ENCODE data around the gene CFAP126.
"Not testable (repeated sequence)": the region's sequence is repeated elsewhere in the genome, so short reads cannot be mapped to it uniquely, and the experiment has no call there.

CFAP126 gene

GRCh38 chr1:161379071-161379470 lies 11.4 kb upstream of the CFAP126 start:
- no peak for DNase-seq

- no peak for DNase-seq
Observed at GRCh38 chr1:161378014-161378413, 10.3 kb upstream of the CFAP126 start.

GRCh38 chr1:161374373-161374772 lies 6.7 kb upstream of the CFAP126 start:
- no peak for DNase-seq

- no peak for DNase-seq
Observed at GRCh38 chr1:161373442-161373841, 5.8 kb upstream of the CFAP126 start.

- no peak for DNase-seq
Observed at GRCh38 chr1:161365207-161365606, 2.5 kb downstream of the CFAP126 start.

GRCh38 chr1:161364332-161364731 lies 3.3 kb downstream of the CFAP126 start:
- no peak for DNase-seq

- DNase-seq = no peak
Observed at GRCh38 chr1:161359291-161359690, 8.4 kb downstream of the CFAP126 start.

GRCh38 chr1:161357073-161357472 lies 10.6 kb downstream of the CFAP126 start:
- no peak for DNase-seq

- no peak for DNase-seq
Observed at GRCh38 chr1:161351482-161351881, 16.2 kb downstream of the CFAP126 start.

GRCh38 chr1:161350671-161351070 lies 17.0 kb downstream of the CFAP126 start:
- DNase-seq = no peak

GRCh38 chr1:161342821-161343220 lies 24.9 kb downstream of the CFAP126 start:
- DNase-seq = no peak

- no peak for DNase-seq
Observed at GRCh38 chr1:161342177-161342576, 25.5 kb downstream of the CFAP126 start.

GRCh38 chr1:161335796-161336195 lies 31.9 kb downstream of the CFAP126 start:
- DNase-seq = no peak

GRCh38 chr1:161333166-161333565 lies 34.5 kb downstream of the CFAP126 start:
- no peak for DNase-seq

- no peak for DNase-seq
Observed at GRCh38 chr1:161330346-161330745, 37.3 kb downstream of the CFAP126 start.

- no peak for DNase-seq
Observed at GRCh38 chr1:161324020-161324419, 43.7 kb downstream of the CFAP126 start.

- not testable (repeated sequence) for DNase-seq
Observed at GRCh38 chr1:161315841-161316674, 51.6 kb downstream of the CFAP126 start.

Measured in activated effector memory CD4-positive, alpha-beta T cell treated with anti-CD3 and anti-CD28 coated beads, Interleukin-2, amount 50 U/mL, for 16 hours (primary cell).